Measurements from ENCODE around the gene MTG2. TPM values are rescaled to one million over a fixed set of nuclear protein-coding genes. Genes with fewer than 3 reads are reported as not detected.

The MTG2 gene
- total and polyA plus RNA-seq, 2 of the 13 experiments (the other 11 are each of a cell fraction or from before 2014, with no cell fraction given): 20.4 to 37.8 TPM

- TF ChIP-seq, protein P1, sequence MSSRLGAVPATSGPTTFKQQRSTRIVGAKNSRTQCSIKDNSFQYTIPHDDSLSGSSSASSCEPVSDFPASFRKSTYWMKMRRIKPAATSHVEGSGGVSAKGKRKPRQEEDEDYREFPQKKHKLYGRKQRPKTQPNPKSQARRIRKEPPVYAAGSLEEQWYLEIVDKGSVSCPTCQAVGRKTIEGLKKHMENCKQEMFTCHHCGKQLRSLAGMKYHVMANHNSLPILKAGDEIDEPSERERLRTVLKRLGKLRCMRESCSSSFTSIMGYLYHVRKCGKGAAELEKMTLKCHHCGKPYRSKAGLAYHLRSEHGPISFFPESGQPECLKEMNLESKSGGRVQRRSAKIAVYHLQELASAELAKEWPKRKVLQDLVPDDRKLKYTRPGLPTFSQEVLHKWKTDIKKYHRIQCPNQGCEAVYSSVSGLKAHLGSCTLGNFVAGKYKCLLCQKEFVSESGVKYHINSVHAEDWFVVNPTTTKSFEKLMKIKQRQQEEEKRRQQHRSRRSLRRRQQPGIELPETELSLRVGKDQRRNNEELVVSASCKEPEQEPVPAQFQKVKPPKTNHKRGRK (CRISPR knock-in tag; IDR thresholded peaks at IDR 0.05): no peak
- TF ChIP-seq GLI4 (CRISPR knock-in tag; IDR thresholded peaks at IDR 0.05; ENCODE audit: borderline replicate concordance) (0 out of 2 replicates have a peak, but pooled peaks have one; percentile 32), RFX1 (IDR thresholded peaks at IDR 0.05) (no peak), ZNF816 (CRISPR knock-in tag; IDR thresholded peaks at IDR 0.05; ENCODE audit: borderline replicate concordance) (no peak), U2AF1 (optimal IDR thresholded peaks at IDR 0.05; ENCODE audit: low read depth, low read length) (no peak), FOXO1 (CRISPR knock-in tag; IDR thresholded peaks at IDR 0.05) (peak; percentile 44), ZNF777 (CRISPR knock-in tag; IDR thresholded peaks at IDR 0.05) (0 out of 2 replicates have a peak, but pooled peaks have one; percentile 40), ZNF75D (CRISPR knock-in tag; IDR thresholded peaks at IDR 0.05; ENCODE audit: borderline replicate concordance) (no peak), BHLHE40 (IDR thresholded peaks at IDR 0.05; ENCODE audit: low read length) (peak; percentile 95), DPF2 (CRISPR knock-in tag; IDR thresholded peaks at IDR 0.05; ENCODE audit: borderline replicate concordance, low read depth) (no peak), ZNF800 (CRISPR knock-in tag; IDR thresholded peaks at IDR 0.05) (0 out of 2 replicates have a peak, but pooled peaks have one; percentile 55), IKZF4 (CRISPR knock-in tag; IDR thresholded peaks at IDR 0.05; ENCODE audit: borderline replicate concordance, low read depth, not compliant biosample characterization) (peak; percentile 62), EP300 (IDR thresholded peaks at IDR 0.05; ENCODE audit: low read depth in 2 of 2, low read length in 2 of 2) (peak in 1 of 2 experiments; percentile 62; a peak in 1 of 4 replicates), EP300 (CRISPR knock-in tag; IDR thresholded peaks at IDR 0.05; ENCODE audit: borderline replicate concordance) (peak; percentile 46; the same call in 1 of the 2 replicates), NPAS2 (CRISPR knock-in tag; IDR thresholded peaks at IDR 0.05; ENCODE audit: borderline replicate concordance) (no peak), ZNF34 (CRISPR knock-in tag; IDR thresholded peaks at IDR 0.05; ENCODE audit: borderline replicate concordance) (no peak), RFXANK (CRISPR knock-in tag; IDR thresholded peaks at IDR 0.05) (no peak)
- TF ChIP-seq, protein P2, sequence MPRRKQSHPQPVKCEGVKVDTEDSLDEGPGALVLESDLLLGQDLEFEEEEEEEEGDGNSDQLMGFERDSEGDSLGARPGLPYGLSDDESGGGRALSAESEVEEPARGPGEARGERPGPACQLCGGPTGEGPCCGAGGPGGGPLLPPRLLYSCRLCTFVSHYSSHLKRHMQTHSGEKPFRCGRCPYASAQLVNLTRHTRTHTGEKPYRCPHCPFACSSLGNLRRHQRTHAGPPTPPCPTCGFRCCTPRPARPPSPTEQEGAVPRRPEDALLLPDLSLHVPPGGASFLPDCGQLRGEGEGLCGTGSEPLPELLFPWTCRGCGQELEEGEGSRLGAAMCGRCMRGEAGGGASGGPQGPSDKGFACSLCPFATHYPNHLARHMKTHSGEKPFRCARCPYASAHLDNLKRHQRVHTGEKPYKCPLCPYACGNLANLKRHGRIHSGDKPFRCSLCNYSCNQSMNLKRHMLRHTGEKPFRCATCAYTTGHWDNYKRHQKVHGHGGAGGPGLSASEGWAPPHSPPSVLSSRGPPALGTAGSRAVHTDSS (CRISPR knock-in tag; conservative IDR thresholded peaks at IDR 0.05): no peak
- TF ChIP-seq, protein P3, sequence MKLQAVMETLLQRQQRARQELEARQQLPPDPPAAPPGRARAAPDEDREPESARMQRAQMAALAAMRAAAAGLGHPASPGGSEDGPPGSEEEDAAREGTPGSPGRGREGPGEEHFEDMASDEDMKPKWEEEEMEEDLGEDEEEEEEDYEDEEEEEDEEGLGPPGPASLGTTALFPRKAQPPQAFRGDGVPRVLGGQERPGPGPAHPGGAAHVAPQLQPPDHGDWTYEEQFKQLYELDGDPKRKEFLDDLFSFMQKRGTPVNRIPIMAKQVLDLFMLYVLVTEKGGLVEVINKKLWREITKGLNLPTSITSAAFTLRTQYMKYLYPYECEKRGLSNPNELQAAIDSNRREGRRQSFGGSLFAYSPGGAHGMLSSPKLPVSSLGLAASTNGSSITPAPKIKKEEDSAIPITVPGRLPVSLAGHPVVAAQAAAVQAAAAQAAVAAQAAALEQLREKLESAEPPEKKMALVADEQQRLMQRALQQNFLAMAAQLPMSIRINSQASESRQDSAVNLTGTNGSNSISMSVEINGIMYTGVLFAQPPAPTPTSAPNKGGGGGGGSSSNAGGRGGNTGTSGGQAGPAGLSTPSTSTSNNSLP (IDR thresholded peaks at IDR 0.05; ENCODE audit: low read depth, low read length): no peak
- TF ChIP-seq, protein P4, sequence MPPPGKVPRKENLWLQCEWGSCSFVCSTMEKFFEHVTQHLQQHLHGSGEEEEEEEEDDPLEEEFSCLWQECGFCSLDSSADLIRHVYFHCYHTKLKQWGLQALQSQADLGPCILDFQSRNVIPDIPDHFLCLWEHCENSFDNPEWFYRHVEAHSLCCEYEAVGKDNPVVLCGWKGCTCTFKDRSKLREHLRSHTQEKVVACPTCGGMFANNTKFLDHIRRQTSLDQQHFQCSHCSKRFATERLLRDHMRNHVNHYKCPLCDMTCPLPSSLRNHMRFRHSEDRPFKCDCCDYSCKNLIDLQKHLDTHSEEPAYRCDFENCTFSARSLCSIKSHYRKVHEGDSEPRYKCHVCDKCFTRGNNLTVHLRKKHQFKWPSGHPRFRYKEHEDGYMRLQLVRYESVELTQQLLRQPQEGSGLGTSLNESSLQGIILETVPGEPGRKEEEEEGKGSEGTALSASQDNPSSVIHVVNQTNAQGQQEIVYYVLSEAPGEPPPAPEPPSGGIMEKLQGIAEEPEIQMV (CRISPR knock-in tag; IDR thresholded peaks at IDR 0.05; ENCODE audit: low read depth): no peak
Observed at GRCh38 chr20:62146019-62146755, 36.6 kb upstream of the MTG2 start (continued).

Data from HepG2 (cell line).